Activated T-cell treated with anti-CD3 and anti-CD28 coated beads for 48 hours (primary cell): ENCODE measurements around the gene TIMMDC1.
A peak's percentile ranks its signal among the peaks of the same experiment; 100 is the strongest.
"Not testable (repeated sequence)": the region's sequence is repeated elsewhere in the genome, so short reads cannot be mapped to it uniquely, and the experiment has no call there.

Source experiments
- DNase-seq: peaks from one replicate; pipeline ENCODE4 v3.0.0-alpha.2; 2020; ENCODE audit warnings: low read depth

The TIMMDC1 gene

DNA sequence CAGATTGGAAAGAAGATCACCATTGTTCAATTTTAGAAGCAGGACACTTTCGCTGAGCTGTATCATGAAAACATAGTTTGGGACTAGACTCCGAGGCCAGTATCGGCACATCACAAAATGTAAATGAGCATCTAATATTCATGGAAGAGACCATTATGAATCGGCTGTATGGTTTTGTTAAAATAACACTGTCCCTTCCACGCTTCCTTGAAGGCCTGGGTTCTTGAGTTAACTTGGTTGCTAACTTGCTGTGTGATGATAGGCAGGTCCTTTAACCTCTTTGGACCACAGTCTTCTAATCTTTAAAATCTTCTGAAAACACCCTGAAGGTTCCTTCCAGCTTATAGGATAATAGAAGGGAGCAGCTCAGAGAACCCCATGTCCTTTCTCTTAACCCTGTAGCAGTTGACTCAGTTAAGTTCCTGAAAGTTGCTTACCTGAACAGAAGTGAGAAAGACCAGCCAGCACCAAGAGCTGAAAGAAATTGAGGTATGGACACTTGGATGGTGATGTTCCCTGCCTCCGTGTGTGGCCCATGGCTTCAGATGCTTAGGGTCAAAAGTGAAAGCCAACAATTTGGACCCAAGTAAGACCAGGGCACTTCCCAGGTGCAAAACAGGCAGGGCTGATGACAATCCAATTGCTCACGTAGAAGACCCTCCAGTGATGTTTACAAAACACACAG lies 59.0 kb downstream of the TIMMDC1 start:
- DNase-seq, result no peak

DNA sequence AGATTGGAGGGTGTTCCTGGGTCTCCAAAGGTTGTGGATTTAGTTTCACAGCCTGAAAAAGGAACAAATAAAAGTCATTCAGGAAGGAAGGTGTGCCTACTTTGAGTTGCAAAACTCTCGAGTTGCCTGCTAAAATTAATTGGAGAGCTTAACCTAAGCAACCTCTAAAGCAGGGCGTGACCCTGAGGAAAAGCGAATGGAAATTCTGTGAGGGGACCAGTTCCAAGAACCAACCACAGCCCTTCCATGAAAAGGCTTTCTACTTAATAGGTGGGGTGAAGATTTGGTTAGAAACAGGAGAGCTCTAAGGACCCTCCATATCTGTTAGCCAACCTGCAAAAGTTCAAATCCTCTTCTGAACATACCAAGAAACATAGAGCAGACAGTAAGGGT lies 59.5 kb downstream of the TIMMDC1 start:
- DNase-seq, result no peak

DNA sequence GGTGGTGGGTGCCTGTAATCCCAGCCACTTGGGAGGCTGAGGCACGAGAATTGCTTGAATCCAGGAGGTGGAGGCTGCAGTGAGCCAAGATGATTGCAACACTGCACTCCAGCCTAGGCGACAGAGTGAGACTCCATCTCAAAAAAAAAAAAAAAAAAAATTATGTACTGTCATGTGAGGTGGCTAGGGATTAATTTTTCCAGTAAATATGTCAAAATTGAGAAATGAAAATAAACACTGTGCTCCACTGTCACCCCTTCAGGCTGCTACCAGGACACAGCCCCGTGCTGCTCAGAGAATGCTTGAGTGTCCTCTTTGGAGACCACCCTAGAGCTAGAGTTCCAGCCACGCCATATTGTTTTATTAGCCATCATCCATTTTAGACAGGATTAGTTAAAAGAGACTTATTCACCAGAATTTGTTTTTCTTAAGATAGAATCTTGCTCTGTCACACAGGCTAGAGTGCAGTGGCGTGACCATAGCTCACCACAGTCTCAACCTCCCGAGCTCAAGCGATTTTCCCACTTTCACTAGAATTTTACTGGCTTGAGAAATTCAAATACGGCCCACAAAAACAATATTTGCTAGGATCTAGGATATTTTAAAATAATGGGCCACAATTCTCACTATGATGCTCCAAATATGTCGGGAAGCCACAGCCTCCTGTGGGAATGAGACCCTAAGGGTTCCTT lies 60.4 kb downstream of the TIMMDC1 start:
- DNase-seq, result no peak

DNA sequence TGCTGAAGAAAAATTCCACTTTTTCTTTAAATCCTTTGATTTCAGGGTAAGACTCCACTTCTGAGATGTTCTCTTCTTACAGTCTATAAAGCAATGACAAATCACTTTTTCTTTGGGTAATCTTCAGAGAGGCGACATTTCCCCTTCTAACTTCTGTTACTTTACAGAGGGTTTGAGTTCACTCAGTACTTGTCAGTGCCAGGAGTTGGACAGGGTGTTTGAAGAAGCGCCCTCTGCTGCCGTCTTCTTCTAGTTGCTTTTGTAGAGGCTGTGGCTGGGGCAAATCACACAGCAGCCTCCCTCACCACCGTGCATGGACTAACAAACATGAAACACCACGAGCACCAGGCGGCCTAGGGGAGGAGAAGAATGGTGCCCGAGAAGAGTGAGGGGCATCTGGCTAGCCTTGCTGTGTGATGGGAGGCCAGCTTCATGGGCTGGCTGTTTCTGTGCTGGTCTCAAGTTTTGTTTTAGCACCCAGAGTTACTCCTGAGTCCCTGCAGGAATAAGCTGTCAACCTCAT lies 61.2 kb downstream of the TIMMDC1 start, which contains the start of gene CD80:
Gene CD80, minus strand, starts transcription at position 174 of the 523 bp plus-strand sequence. CDS start 1,886 bp downstream, outside the sequence.
- DNase-seq, result peak; percentile 50

DNA sequence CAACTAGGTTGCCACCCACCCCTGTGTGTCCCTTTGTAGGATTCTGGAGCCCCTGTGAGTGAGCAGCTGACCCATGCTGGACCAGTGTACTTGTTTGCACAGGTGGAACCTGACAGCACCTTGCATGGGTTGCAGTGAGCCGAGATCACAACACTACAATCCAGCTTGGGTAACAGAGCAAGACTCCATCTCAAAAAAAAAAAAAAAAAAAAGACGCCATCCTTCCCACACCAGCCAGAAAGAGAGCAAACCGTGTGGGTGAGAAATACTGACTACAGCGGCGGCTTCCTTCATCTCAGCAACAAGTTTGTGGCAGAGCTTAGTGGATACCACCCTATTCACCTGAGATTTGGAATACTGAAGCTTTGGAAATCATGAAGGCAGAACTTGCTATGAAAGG lies 61.8 kb downstream of the TIMMDC1 start:
- DNase-seq, result no peak

DNA sequence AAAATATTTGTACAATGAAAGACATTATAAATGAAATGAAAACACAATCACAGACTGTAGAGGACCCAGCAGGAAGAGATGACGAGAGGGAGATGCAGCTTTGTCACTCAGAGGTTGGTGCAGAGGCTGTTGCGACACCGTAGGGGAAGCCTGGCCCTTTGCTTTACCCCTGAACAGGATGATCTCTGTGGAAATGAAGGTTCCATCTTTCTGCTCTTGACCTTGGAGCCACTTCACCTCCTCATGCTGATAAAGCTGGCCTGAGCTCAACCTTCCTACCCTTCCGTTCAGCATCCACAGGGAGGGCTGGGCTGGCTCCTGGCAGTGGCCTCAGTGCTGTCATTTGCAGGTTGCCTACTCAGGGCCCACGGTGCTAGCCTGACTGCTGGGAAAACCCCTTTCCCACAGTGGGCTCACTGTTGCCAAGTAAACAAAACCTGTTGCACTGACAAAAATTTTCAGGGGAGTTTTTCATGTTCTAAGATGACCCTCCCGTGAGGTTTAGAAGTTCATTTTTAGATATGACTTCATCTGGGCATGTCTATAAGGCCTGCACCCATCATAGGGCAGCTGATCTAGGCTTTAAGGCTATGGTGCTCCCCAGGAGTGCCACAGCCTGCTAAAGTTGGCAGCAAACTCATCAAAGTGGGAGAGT lies 64.1 kb downstream of the TIMMDC1 start:
- DNase-seq, result peak; percentile 7

DNA sequence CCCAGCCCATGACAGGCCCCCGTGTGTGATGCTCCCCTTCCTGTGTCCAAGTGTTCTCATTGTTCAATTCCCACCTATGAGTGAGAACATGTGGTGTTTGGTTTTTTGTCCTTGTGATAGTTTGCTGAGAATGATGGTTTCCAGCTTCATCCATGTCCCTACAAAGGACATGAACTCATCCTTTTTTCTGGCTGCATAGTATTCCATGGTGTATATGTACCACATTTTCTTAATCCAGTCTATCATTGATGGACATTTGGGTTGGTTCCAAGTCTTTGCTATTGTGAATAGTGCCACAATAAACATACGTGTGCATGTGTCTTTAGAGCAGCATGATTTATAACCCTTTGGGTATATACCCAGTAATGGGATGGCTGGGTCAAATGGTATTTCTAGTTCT lies 65.0 kb downstream of the TIMMDC1 start:
- DNase-seq, result not testable (repeated sequence)

DNA sequence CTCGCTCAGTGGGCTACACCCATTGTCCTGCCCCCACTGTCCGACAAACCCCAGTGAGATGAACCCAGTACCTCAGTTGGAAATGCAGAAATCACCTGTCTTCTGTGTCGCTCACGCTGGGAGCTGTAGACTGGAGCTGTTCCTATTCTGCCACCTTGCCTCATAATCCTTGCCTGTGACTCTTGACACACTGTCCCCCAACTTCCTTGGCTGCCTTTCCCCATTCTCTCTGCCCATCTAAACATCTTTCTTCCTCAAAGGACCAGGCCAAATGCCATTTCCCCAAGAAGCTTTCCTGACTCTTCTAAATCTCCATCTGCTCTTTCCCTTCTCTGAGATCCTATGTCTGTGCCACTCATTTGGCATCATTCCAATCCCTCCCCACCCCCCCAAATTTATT lies 70.8 kb downstream of the TIMMDC1 start:
- DNase-seq, result no peak

DNA sequence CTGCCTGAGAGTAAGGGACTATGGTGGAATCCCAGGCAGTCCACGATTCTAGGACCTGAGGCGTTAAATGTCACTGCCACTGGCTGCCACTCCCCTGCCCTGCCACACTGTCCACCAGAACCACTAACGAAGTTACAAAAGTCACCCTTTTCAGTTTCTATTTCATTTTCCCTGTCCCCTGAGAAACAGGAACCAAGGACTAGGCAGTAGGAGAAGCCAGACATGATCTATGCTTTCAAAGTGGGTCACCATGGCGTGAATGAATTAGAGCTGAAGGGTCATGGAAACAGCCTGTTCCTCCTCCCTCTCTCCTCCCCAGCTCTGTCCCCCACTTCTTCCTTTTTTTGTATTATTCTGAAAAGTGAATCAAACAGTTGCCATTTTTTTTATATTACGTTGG lies 71.9 kb downstream of the TIMMDC1 start:
- no peak for DNase-seq

DNA sequence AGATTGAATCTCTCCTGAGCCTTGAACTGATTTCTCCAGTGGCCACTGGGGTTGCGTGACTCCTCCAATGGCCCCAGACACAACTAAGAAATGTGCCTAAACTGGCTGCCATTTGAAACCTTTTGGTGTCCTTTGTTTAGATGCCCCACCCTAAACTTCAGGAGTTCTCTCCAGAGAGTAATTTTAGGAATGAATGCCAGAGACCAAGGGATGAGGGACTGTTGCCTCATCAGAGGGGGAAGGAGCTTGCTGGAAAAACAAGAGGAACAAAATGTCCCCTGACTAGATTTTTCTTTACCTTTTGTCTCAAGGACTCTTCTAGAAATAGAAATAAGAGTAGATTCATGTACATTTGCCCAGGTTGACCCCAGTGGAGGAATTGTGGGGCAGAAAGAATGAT lies 72.9 kb downstream of the TIMMDC1 start:
- no peak for DNase-seq

DNA sequence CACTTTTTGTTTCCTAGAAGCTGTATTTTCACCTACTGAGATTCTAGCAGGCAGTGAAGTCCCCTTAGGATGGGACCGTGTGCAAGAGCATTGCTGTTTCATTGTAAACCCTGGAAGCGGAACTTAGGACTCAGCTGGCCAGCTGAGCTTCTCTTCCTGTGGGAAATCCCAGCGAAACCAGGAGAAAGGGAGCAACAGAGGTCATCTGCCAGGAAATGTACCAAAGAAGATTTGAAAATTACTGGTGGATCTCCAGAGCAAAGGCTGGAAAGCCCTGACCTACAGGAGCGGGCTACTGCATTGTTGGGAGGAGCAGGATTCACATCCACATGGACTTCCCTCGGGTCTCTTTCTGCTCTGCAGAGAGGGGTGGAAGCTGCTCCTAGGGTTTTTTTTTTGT lies 73.3 kb downstream of the TIMMDC1 start:
- no peak for DNase-seq
